WTC11 (cell line): ENCODE results near the gene OPRL1. TPM values are rescaled to one million over a fixed set of nuclear protein-coding genes. Genes with fewer than 3 reads are reported as not detected.
A peak's percentile ranks its signal among the peaks of the same experiment; 100 is the strongest.

Experiments used
- ATAC-seq: fragments of 200-7000 bp; cut with Tn5 transposase; 2 replicates; pipeline ENCODE4 v1.10.0; 2021; ENCODE audit warnings: mild to moderate bottlenecking, moderate library complexity
- CTCF ChIA-PET: fragments of 300-600 bp; sonication (Branson Sonifier 250); formaldehyde crosslinking; loops from one replicate; lab custom pipeline; 2021; ENCODE audit warnings: antibody characterized with exemption; lab: Charles Lee
- POLR2A ChIA-PET: fragments of 350-600 bp; sonication (Branson Sonifier 250); formaldehyde crosslinking; loops from one replicate; lab custom pipeline; 2021; ENCODE audit warnings: antibody characterized with exemption; lab: Charles Lee
- DNase-seq: peaks from one replicate; pipeline ENCODE4 v3.0.0; 2021; ENCODE audit warnings: low spot score
- H3K27ac Mint-ChIP-seq: 2 replicates; pipeline ENCODE4 v1.8.0; 2021; ENCODE audit warnings: mixed read lengths
- H3K27me3 Mint-ChIP-seq: 2 replicates; pipeline ENCODE4 v1.8.0; 2021; ENCODE audit warnings: low read depth, mild to moderate bottlenecking, moderate library complexity, mixed read lengths
- H3K36me3 Mint-ChIP-seq: 2 replicates; pipeline ENCODE4 v1.8.0; 2021; ENCODE audit warnings: mixed read lengths
- H3K4me1 Mint-ChIP-seq: 2 replicates; pipeline ENCODE4 v1.8.0; 2022; ENCODE audit warnings: mixed read lengths
- H3K4me3 Mint-ChIP-seq: 2 replicates; pipeline ENCODE4 v1.8.0; 2021; ENCODE audit warnings: mild to moderate bottlenecking, moderate library complexity, mixed read lengths
- H3K9me3 Mint-ChIP-seq: 2 replicates; pipeline ENCODE4 v1.8.0; 2021; ENCODE audit warnings: mixed read lengths
- CREM ChIP-seq: sonication (generic); formaldehyde crosslinking; IDR thresholded peaks from 2 replicates; pipeline ENCODE4 v1.8.1; 2022; ENCODE audit warnings: mild to moderate bottlenecking, missing genetic modification reagents, moderate library complexity
- FOXP1 ChIP-seq: sonication (generic); formaldehyde crosslinking; IDR thresholded peaks from 2 replicates; pipeline ENCODE4 v1.8.0; 2022; ENCODE audit warnings: missing genetic modification reagents, mild to moderate bottlenecking, moderate library complexity, borderline replicate concordance
- GABPB1 ChIP-seq: sonication (generic); formaldehyde crosslinking; IDR thresholded peaks from 2 replicates; pipeline ENCODE4 v1.8.1; 2023; ENCODE audit warnings: mild to moderate bottlenecking, missing genetic modification reagents
- IRF2 ChIP-seq: sonication (generic); formaldehyde crosslinking; IDR thresholded peaks from 2 replicates; pipeline ENCODE4 v1.8.0; 2022; ENCODE audit warnings: low read depth, missing genetic modification reagents, borderline replicate concordance
- NFE2L1 ChIP-seq: sonication (generic); formaldehyde crosslinking; IDR thresholded peaks from 2 replicates; pipeline ENCODE4 v1.8.1; 2023; ENCODE audit warnings: missing genetic modification reagents
- NR1H2 ChIP-seq: sonication (generic); formaldehyde crosslinking; IDR thresholded peaks from 2 replicates; pipeline ENCODE4 v1.9.0; 2021; ENCODE audit warnings: mild to moderate bottlenecking, moderate library complexity, missing genetic modification reagents
- RELA ChIP-seq: sonication (generic); formaldehyde crosslinking; IDR thresholded peaks from 2 replicates; pipeline ENCODE4 v1.8.1; 2022; ENCODE audit warnings: missing genetic modification reagents, mild to moderate bottlenecking, borderline replicate concordance
- SMAD3 ChIP-seq: sonication (generic); formaldehyde crosslinking; IDR thresholded peaks from 2 replicates; pipeline ENCODE4 v1.8.0; 2022; ENCODE audit warnings: missing genetic modification reagents, mild to moderate bottlenecking, borderline replicate concordance
- ZBTB21 ChIP-seq: sonication (generic); formaldehyde crosslinking; IDR thresholded peaks from 2 replicates; pipeline ENCODE4 v1.8.1; 2023; ENCODE audit warnings: mild to moderate bottlenecking, missing genetic modification reagents, borderline replicate concordance
- ZNF138 ChIP-seq: sonication (generic); formaldehyde crosslinking; conservative IDR thresholded peaks from 2 replicates; pipeline ENCODE4 v1.8.1; 2022; ENCODE audit warnings: mild to moderate bottlenecking, moderate library complexity, missing genetic modification reagents
- ZNF416 ChIP-seq: fragments of 250-450 bp; sonication (Bioruptor Pico); IDR thresholded peaks from 2 replicates; pipeline ENCODE4 v1.9.0; 2021; ENCODE audit warnings: mild to moderate bottlenecking, inconsistent platforms
- total RNA-seq: library from RNA; stranded (reverse); gene quantifications from 3 replicates; pipeline ENCODE4 v1.2.3, GENCODE V29; 2021
- TF ChIP-seq, protein P1 (sequence below): sonication (generic); formaldehyde crosslinking; IDR thresholded peaks from 2 replicates; pipeline ENCODE4 v1.8.1; 2023; ENCODE audit warnings: mild to moderate bottlenecking, moderate library complexity, missing genetic modification reagents
- TF ChIP-seq, protein P2 (sequence below): sonication (generic); formaldehyde crosslinking; IDR thresholded peaks from 2 replicates; pipeline ENCODE4 v1.8.0; 2022; ENCODE audit warnings: mild to moderate bottlenecking, missing genetic modification reagents
- TF ChIP-seq, protein P3 (sequence below): fragments of 250-450 bp; sonication (Bioruptor Pico); IDR thresholded peaks from 2 replicates; pipeline ENCODE4 v1.8.0; 2021; ENCODE audit warnings: mild to moderate bottlenecking
- TF ChIP-seq, protein P4 (sequence below): fragments of 250-450 bp; sonication (Bioruptor Pico); conservative IDR thresholded peaks from 2 replicates; pipeline ENCODE4 v1.9.0; 2021; ENCODE audit warnings: mild to moderate bottlenecking
- TF ChIP-seq, protein P5 (sequence below): sonication (generic); formaldehyde crosslinking; IDR thresholded peaks from 2 replicates; pipeline ENCODE4 v1.8.1; 2022; ENCODE audit warnings: low read depth, missing genetic modification reagents, borderline replicate concordance
- TF ChIP-seq, protein P6 (sequence below): sonication (generic); formaldehyde crosslinking; IDR thresholded peaks from 2 replicates; pipeline ENCODE4 v1.8.0; 2022; ENCODE audit warnings: missing genetic modification reagents

OPRL1 gene
- total RNA-seq, 1 experiment from 2014 or later: 2.0 TPM

DNA sequence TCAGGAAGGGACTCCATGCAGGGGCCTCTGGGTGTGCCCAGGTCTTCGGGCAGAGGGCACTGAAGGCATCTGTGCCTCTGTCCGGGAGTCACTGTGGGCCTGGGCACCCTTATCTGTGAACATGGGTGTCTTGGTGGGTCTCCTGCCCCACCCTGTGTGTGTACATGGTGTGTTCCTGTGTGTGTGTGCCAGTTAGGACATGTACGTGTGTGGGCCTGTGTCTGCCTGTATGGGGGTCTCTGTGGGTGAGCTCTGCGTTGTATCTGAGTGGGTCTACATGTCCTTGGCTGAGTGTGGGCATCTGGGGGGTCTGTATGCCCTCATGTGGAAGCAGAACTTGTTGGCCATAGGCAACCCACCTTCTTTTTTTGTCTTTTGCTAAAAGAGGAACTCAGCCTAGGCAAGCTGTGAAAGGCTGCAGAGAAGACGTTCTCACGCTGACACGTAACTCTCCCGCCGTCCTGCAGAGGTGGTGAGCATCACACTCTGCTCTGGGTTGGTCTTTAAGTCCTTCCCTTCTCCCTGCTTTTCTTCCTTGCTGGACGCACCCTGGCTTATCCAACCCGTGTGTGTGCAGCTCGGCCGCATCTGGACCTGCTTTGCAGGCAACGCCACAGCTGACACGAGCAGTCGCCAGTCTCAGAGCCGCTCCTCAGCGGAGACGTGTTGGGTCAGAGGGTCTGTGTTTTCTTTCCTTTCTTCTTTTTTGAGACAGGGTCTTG is 28.0 kb downstream of the OPRL1 start:
- ChIA-PET POLR2A (no interaction called here), CTCF (interaction anchor here (0.8 to 2.5 kb wide), 2 partner anchors 12 to 51 kb away, joined by 3 to 16 read pairs; no protein-coding TSS in a partner anchor)
- Mint-ChIP-seq H3K9me3 (no peaks in the 10 kb centered on the region), H3K27ac (peak overlapping the region; percentile 85), H3K4me3 (no peak overlapping the region), H3K4me1 (peaks cover 8% of the 10 kb centered on the region), H3K36me3 (no peaks in the 10 kb centered on the region), H3K27me3 (peaks cover 13% of the 10 kb centered on the region)
- TF ChIP-seq, protein P1, sequence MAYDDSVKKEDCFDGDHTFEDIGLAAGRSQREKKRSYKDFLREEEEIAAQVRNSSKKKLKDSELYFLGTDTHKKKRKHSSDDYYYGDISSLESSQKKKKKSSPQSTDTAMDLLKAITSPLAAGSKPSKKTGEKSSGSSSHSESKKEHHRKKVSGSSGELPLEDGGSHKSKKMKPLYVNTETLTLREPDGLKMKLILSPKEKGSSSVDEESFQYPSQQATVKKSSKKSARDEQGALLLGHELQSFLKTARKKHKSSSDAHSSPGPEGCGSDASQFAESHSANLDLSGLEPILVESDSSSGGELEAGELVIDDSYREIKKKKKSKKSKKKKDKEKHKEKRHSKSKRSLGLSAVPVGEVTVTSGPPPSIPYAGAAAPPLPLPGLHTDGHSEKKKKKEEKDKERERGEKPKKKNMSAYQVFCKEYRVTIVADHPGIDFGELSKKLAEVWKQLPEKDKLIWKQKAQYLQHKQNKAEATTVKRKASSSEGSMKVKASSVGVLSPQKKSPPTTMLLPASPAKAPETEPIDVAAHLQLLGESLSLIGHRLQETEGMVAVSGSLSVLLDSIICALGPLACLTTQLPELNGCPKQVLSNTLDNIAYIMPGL (CRISPR knock-in tag): no peak
- peak; percentile 9 for DNase-seq
- ATAC-seq: no peak

DNA sequence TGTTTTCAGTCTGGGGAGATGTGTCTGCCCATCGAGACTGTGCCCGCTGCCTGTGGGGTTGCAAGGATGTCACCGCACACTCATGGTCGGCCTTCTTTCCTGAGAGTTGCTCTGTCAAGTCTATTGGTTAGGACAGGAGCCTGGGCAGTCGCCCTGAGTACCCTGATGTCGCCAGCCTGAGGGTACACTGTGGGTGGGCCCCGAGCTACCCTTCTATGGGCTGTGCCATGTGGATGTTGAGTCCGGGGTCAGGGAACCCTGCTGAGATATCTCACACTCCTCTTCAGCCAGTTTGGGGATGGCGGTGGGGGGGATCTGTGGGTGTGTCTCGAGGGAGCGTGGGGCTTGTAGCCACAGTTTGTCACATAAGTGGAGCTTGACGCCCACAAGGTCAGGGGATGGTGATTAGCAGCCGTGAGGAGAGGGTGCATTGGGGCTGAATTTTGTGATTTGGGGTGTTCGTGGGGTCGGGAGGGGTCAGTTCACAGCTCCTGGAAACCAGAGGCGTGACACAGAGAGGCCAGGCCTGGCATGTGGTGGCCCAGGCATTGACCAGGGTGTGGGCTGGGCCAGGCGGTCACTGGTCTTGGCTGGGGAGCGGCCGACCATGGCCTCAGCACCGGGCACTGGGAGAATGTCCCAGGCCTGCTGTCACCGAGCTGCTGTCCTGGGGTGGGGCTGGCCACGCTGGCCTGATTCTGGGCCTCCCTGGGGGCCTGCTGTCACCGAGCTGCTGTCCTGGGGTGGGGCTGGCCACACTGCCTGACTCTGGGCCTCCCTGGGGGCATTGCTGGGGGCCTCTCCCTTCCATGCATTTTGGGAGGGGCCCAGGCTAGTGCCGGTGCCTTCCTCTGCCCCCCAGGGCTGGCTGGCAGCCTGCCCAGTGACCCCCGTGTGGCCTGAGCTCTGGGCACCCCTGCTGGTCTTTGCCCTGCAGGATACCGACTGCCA is 29.1 kb downstream of the OPRL1 start:
- no peak for TF ChIP-seq IRF2
- TF ChIP-seq NFE2L1 (CRISPR knock-in tag): no peak
- no peak for TF ChIP-seq SMAD3 (CRISPR knock-in tag)
- no peak for TF ChIP-seq ZBTB21 (CRISPR knock-in tag)
- no peak for TF ChIP-seq RELA (CRISPR knock-in tag)
- no peak for TF ChIP-seq GABPB1 (CRISPR knock-in tag)
- TF ChIP-seq, protein P2, sequence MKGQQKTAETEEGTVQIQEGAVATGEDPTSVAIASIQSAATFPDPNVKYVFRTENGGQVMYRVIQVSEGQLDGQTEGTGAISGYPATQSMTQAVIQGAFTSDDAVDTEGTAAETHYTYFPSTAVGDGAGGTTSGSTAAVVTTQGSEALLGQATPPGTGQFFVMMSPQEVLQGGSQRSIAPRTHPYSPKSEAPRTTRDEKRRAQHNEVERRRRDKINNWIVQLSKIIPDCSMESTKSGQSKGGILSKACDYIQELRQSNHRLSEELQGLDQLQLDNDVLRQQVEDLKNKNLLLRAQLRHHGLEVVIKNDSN (CRISPR knock-in tag): no peak
- TF ChIP-seq, protein P3, sequence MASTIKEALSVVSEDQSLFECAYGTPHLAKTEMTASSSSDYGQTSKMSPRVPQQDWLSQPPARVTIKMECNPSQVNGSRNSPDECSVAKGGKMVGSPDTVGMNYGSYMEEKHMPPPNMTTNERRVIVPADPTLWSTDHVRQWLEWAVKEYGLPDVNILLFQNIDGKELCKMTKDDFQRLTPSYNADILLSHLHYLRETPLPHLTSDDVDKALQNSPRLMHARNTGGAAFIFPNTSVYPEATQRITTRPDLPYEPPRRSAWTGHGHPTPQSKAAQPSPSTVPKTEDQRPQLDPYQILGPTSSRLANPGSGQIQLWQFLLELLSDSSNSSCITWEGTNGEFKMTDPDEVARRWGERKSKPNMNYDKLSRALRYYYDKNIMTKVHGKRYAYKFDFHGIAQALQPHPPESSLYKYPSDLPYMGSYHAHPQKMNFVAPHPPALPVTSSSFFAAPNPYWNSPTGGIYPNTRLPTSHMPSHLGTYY (CRISPR knock-in tag): no peak
- TF ChIP-seq ZNF138 (CRISPR knock-in tag): no peak
- TF ChIP-seq, protein P4, sequence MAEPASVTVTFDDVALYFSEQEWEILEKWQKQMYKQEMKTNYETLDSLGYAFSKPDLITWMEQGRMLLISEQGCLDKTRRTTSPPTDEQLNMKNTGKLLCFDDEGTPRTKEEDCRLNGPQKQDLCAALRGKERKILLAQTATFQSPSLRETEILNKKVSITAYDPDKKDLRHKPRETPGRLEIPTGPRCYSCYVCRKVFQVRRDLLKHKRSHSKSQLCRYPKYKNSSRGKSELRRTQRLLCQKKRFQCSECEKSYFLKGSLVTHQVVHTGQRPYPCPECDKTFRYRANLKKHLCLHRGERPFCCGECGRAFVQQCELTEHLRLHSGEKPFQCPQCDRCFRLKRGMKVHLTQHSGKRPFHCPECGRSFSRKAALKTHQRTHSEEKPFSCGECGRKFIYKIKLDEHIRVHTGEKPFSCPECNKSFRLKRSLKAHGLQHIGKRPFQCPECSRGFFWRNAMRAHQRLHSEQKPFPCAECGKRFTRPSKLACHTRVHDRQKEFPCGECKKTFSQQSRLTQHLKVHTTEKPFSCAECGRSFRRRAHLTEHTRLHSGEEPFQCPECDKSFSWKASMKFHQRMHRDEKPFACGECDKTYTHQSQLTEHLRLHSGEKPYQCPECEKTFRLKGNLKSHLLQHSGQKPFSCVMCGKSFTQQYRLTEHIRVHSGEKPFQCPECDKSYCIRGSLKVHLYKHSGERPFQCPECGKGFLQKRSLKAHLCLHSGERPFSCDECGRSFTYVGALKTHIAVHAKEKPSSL: no peak
- TF ChIP-seq, protein P1 (CRISPR knock-in tag): no peak
- TF ChIP-seq, protein P5, sequence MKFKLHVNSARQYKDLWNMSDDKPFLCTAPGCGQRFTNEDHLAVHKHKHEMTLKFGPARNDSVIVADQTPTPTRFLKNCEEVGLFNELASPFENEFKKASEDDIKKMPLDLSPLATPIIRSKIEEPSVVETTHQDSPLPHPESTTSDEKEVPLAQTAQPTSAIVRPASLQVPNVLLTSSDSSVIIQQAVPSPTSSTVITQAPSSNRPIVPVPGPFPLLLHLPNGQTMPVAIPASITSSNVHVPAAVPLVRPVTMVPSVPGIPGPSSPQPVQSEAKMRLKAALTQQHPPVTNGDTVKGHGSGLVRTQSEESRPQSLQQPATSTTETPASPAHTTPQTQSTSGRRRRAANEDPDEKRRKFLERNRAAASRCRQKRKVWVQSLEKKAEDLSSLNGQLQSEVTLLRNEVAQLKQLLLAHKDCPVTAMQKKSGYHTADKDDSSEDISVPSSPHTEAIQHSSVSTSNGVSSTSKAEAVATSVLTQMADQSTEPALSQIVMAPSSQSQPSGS: no peak
- no peak for TF ChIP-seq NR1H2 (CRISPR knock-in tag)
- TF ChIP-seq, protein P6, sequence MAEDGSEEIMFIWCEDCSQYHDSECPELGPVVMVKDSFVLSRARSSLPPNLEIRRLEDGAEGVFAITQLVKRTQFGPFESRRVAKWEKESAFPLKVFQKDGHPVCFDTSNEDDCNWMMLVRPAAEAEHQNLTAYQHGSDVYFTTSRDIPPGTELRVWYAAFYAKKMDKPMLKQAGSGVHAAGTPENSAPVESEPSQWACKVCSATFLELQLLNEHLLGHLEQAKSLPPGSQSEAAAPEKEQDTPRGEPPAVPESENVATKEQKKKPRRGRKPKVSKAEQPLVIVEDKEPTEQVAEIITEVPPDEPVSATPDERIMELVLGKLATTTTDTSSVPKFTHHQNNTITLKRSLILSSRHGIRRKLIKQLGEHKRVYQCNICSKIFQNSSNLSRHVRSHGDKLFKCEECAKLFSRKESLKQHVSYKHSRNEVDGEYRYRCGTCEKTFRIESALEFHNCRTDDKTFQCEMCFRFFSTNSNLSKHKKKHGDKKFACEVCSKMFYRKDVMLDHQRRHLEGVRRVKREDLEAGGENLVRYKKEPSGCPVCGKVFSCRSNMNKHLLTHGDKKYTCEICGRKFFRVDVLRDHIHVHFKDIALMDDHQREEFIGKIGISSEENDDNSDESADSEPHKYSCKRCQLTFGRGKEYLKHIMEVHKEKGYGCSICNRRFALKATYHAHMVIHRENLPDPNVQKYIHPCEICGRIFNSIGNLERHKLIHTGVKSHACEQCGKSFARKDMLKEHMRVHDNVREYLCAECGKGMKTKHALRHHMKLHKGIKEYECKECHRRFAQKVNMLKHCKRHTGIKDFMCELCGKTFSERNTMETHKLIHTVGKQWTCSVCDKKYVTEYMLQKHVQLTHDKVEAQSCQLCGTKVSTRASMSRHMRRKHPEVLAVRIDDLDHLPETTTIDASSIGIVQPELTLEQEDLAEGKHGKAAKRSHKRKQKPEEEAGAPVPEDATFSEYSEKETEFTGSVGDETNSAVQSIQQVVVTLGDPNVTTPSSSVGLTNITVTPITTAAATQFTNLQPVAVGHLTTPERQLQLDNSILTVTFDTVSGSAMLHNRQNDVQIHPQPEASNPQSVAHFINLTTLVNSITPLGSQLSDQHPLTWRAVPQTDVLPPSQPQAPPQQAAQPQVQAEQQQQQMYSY (CRISPR knock-in tag): no peak
- no peak for TF ChIP-seq FOXP1 (CRISPR knock-in tag)
- no peak for TF ChIP-seq CREM (CRISPR knock-in tag)
- TF ChIP-seq ZNF416 (CRISPR knock-in tag): no peak
- no peak overlapping the region for H3K4me3 Mint-ChIP-seq
- DNase-seq (peak; percentile 7), ATAC-seq (no peak)
- no peaks in the 10 kb centered on the region for H3K9me3 Mint-ChIP-seq
- no peak overlapping the region for H3K27ac Mint-ChIP-seq
- POLR2A ChIA-PET: no interaction called here
- CTCF ChIA-PET: interaction anchor here (1.9 kb wide), 1 partner anchor 25 kb away, joined by 7 read pairs; the partner anchor contains the start of gene LKAAEAR1
- H3K27me3 Mint-ChIP-seq: peaks cover 2% of the 10 kb centered on the region
- no peaks in the 10 kb centered on the region for H3K36me3 Mint-ChIP-seq
- H3K4me1 Mint-ChIP-seq: peaks cover 2% of the 10 kb centered on the region
